Activated CD4-positive, alpha-beta T cell treated with anti-CD3 and anti-CD28 coated beads for 1 hour (primary cell): Measurements from ENCODE around the gene BBIP1.
"Not testable (repeated sequence)": the region's sequence is repeated elsewhere in the genome, so short reads cannot be mapped to it uniquely, and the experiment has no call there.

Experiments used
- DNase-seq: peaks from one replicate; pipeline ENCODE4 v3.0.0-alpha.2; 2020

Gene BBIP1

GRCh38 chr10:110919971-110920881 lies 1.2 kb upstream of the BBIP1 start:
- DNase-seq, result no peak

GRCh38 chr10:110919349-110919931 lies 460 bp upstream of the BBIP1 start, which contains the start of gene SHOC2:
Gene SHOC2 (plus strand): TSS chr10:110919604. CDS start chr10:110964359, 44,755 bp downstream.
- DNase-seq, result peak; percentile 97

GRCh38 chr10:110918269-110918642 lies 724 bp downstream of the BBIP1 start:
- DNase-seq, result peak; percentile 72

GRCh38 chr10:110916554-110917346 lies 2.2 kb downstream of the BBIP1 start:
- no peak for DNase-seq

GRCh38 chr10:110915600-110915999 lies 3.4 kb downstream of the BBIP1 start:
- DNase-seq, result not testable (repeated sequence)

- no peak for DNase-seq
Measured at GRCh38 chr10:110915035-110915434, 3.9 kb downstream of the BBIP1 start.

- DNase-seq, result no peak
Measured at GRCh38 chr10:110914431-110914830, 4.5 kb downstream of the BBIP1 start.

GRCh38 chr10:110912374-110912773 lies 6.6 kb downstream of the BBIP1 start:
- DNase-seq, result no peak

- DNase-seq, result no peak
Measured at GRCh38 chr10:110910138-110910537, 8.8 kb downstream of the BBIP1 start.

- no peak for DNase-seq
Measured at GRCh38 chr10:110903280-110904278, 15.4 kb downstream of the BBIP1 start.

GRCh38 chr10:110901954-110902819 lies 16.8 kb downstream of the BBIP1 start:
- no peak for DNase-seq

GRCh38 chr10:110900983-110901382 lies 18.0 kb downstream of the BBIP1 start:
- DNase-seq, result no peak

GRCh38 chr10:110898391-110898790 lies 20.6 kb downstream of the BBIP1 start:
- DNase-seq, result no peak

GRCh38 chr10:110897184-110897583 lies 21.8 kb downstream of the BBIP1 start:
- no peak for DNase-seq

- no peak for DNase-seq
Measured at GRCh38 chr10:110893559-110894179, 25.3 kb downstream of the BBIP1 start.

GRCh38 chr10:110892602-110893288 lies 26.2 kb downstream of the BBIP1 start:
- no peak for DNase-seq

- no peak for DNase-seq
Measured at GRCh38 chr10:110887560-110887959, 31.4 kb downstream of the BBIP1 start.

- no peak for DNase-seq
Measured at GRCh38 chr10:110885932-110886674, 32.9 kb downstream of the BBIP1 start.

- DNase-seq, result no peak
Measured at GRCh38 chr10:110883924-110884323, 35.1 kb downstream of the BBIP1 start.
